SK-N-SH (cell line): Measurements from ENCODE around the gene KLHL17.

Experiments
- CHD2 ChIP-seq: fragments of 150-350 bp; IDR thresholded peaks from 2 replicates; pipeline ENCODE4 v1.6.1; 2018; ENCODE audit warnings: low read length; ENCODE audit not compliant: partially characterized antibody
- CTCF ChIP-seq: fragments of 200-600 bp; sonication (generic); IDR thresholded peaks from 2 replicates; pipeline ENCODE4 v1.6.1; 2017; ENCODE audit warnings: antibody characterized with exemption, mild to moderate bottlenecking, moderate library complexity
- EP300 ChIP-seq, 2 experiments: IDR thresholded peaks; 2 replicates each; pipeline versions ENCODE4 v1.4.0 to v1.6.1; 2012; ENCODE audit warnings: borderline replicate concordance in 1 of 2, low read depth in 1 of 2, low read length in 1 of 2
- POLR2AphosphoS5 ChIP-seq: IDR thresholded peaks from 2 replicates; pipeline ENCODE4 v1.6.1; 2012; ENCODE audit warnings: low read depth, low read length
- RFX5 ChIP-seq: IDR thresholded peaks from 2 replicates; pipeline ENCODE4 v1.6.1; 2012; ENCODE audit warnings: mild to moderate bottlenecking, improper control_type of control experiment, low read length
- SIN3A ChIP-seq: IDR thresholded peaks from 2 replicates; pipeline ENCODE4 v1.6.1; 2012; ENCODE audit warnings: low read depth, mild to moderate bottlenecking, low read length, moderate library complexity, borderline replicate concordance
- SMC3 ChIP-seq: IDR thresholded peaks from 2 replicates; pipeline ENCODE4 v1.6.1; 2012; ENCODE audit warnings: low read depth, low read length, improper control_type of control experiment
- TF ChIP-seq, protein P1 (sequence below): fragments of 150-350 bp; IDR thresholded peaks from 2 replicates; pipeline ENCODE4 v1.6.1; 2017; ENCODE audit warnings: antibody characterized with exemption, low read length, low read depth, borderline replicate concordance

GRCh38 chr1:964691-965525, 4.5 kb downstream of the KLHL17 start:
- TF ChIP-seq CTCF, result no peak
- no peak for TF ChIP-seq SMC3
- no peak for TF ChIP-seq RFX5
- TF ChIP-seq CHD2, result no peak
- TF ChIP-seq, protein P1, sequence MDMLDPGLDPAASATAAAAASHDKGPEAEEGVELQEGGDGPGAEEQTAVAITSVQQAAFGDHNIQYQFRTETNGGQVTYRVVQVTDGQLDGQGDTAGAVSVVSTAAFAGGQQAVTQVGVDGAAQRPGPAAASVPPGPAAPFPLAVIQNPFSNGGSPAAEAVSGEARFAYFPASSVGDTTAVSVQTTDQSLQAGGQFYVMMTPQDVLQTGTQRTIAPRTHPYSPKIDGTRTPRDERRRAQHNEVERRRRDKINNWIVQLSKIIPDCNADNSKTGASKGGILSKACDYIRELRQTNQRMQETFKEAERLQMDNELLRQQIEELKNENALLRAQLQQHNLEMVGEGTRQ, result no peak
- no peak for TF ChIP-seq EP300 (IDR thresholded peaks at IDR 0.05; ENCODE audit: borderline replicate concordance in 1 of 2, low read depth in 1 of 2, low read length in 1 of 2)
- no peak for TF ChIP-seq POLR2AphosphoS5
- TF ChIP-seq SIN3A, result no peak
